DMS153 treated with DMSO at 0.1 percent for 48 hours (cell line): Measurements from ENCODE around the gene MT2A.

Experiments
- DNase-seq: peaks from one replicate; lab custom pipeline; 2025; ENCODE audit not compliant: unreplicated experiment; lab: John Stamatoyannopoulos, UW

The MT2A gene

DNA sequence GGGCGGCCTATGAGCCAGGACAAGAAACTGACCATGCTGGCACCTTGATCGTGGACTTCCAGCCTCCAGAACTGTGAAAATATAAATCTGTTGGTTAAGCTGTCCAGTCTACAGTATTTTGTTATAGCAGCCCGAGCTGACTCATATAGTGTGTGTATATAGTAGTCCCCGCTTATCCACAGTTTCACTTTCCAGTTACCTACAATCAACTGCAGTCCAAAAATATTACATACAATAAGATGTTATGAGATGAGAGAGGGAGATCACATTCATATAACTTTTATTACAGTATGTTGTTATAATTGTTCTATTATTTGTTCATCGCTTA lies 14.1 kb upstream of the MT2A start:
- DNase-seq = no peak

DNA sequence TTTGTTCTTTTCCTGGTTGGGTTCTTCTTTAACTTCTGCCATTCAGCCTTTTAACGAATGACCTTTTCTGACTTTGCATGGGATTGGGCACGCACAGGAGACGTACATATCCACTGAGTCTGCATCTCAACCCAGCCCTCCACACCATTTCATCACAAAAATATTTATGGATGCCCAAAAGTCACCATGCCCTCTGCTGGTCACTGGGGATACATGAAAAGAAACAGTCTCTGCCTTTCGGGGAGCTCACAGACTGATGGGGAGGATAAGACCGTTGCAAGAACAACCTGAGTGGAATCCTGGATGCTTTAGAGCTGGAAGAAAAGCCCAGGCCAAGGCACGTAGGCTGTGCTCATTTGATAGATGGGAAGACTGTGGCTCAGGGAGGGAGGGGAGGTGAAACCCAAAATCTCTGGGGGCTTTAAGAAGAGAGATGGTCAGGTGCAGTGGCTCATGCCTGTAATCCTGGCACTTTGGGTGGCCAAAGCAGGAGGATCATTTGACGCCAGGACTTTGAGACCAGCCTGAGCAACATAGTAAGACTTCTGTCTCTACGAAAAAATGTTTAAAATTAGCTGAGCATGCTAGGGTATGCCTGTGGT lies 7.9 kb upstream of the MT2A start:
- peak; percentile 20 for DNase-seq

DNA sequence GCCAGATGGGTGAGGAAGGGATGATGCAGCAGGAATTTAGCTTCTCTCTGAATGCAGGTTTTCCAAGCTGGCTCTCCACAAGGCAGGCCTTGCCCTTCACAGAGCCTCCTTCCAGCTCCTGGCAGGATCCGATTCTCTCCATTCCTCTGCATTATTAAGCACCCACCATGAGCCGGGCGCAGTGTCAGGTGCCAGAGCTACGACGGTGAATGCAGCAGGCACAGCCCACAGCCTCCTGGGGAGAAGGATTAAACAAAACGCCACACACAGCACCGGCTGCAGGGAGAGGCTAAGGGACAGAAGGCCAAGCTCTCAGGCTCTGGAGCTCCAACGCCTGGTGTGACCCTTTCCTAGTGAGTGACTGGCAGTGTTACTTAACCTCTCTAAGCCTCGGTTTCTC lies 7.1 kb upstream of the MT2A start:
- no peak for DNase-seq

- peak; percentile 24 for DNase-seq
Measured at GRCh38 chr16:56603589-56603988, 4.8 kb upstream of the MT2A start.

DNA sequence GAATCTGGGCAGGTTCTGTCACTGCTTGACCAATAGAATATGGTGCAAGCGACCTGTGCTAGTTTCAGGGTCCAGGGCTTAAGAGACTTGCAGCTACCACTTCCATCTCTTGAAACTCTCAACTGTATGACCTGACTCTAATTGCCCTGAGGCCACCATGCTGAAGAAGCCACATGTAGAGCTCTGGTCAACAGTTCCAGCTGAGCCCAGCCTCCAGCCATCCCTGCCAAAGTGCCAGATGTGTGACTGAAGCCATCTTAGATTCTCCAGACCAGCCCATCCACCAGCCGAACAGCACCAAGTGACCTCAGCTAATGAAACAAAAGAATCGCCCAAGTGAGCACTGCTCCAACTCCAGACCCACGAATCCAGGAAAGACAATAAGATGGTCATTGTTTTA lies 3.4 kb upstream of the MT2A start:
- DNase-seq = no peak

DNA sequence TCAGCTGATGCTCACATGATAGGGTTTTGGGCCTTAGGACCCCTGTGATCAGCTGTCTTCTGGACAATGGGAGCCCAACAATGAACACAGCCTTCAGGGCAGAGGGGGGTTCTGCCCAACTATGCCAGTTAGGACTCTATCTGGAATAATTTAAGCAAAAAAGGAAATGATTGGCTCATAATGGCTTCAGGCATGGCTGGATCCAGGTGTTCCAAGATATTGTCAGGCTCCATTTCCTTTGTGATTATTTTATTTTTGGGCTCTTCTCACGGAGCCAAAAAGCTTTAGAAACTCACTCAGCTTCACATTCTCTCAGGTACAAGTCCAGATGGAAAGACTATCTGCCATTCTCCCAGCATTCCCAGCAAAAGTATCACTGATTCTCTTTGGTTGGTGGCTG lies 2.9 kb upstream of the MT2A start:
- DNase-seq = no peak

- no peak for DNase-seq
Measured at GRCh38 chr16:56606071-56606475, 2.3 kb upstream of the MT2A start.

DNA sequence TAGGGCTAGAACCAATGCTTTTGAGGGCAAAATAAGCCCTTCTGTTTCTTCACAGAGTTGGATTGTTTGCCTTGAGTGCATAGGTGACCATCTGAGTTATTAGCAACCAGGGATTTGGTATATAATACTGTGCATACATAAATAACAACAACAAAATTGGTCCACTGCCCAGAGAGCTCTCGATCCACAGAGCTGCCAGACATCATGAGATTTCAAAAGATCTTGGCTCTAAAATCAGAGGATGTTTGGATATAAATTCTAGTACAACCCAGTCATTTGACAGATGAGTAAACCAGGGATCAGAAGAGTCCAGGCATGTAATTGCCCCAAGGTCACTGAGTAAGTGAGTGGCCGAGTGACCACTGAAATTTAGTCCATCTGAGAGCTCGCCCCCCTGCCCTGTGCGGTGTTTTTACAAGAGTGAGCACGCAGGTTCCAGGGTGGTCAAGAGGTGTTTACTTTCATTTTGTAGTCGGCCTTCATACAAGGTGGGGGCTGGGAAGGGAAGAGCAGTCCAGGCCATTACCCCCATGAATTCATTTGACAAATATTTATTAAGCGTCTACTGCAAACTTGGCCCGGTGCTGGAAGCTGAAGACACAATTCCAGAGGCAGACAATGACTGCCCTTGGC lies 1.8 kb upstream of the MT2A start:
- no peak for DNase-seq

DNA sequence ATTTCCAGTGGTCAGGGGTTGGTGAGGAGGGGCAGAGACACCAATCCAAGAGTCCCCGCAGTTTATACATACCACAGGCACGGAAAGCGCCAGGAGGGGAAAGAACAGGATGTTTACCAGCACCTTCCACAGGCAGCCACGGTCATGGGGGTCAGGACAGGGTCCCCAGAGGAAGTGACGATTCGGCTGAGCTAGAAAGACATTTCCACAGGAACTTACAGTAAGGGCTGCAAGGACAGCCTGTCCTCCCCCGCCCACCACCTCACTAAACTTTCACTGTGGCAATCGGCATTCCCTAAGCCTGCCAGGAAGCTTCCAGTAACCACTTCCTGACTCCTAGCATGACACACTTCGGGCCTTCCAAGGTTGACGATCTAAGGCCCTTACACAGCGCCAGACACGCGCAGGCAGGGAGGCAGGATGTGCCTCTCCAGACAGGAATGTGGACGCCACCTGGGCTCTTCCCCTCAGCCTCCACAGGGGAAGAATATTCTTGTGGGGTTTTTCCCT lies 1.2 kb upstream of the MT2A start:
- peak; percentile 41 for DNase-seq

DNA sequence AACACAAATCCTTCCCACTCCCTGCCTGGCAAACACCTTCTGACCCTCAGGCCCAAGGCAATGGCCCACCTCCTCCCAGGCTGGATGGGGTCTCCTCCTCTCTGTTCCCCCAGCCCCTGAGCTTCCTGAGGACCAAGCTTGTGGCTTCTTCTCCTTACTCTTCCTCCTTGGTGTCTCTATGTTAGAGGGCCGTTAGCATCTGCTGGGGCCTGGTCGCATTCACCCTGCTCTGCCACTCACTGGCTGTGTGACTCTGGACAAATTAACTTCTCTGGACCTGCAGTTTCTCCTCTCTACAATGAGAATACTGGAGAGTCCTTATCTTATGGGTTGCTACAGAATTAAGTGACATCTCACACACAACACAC lies 725 bp upstream of the MT2A start:
- no peak for DNase-seq

- DNase-seq = no peak
Measured at GRCh38 chr16:56608876-56609462, 585 bp downstream of the MT2A start.

- DNase-seq = no peak
Measured at GRCh38 chr16:56609463-56609921, 1.1 kb downstream of the MT2A start.

GRCh38 chr16:56610017-56610608 lies 1.7 kb downstream of the MT2A start:
- DNase-seq = peak; percentile 24

DNA sequence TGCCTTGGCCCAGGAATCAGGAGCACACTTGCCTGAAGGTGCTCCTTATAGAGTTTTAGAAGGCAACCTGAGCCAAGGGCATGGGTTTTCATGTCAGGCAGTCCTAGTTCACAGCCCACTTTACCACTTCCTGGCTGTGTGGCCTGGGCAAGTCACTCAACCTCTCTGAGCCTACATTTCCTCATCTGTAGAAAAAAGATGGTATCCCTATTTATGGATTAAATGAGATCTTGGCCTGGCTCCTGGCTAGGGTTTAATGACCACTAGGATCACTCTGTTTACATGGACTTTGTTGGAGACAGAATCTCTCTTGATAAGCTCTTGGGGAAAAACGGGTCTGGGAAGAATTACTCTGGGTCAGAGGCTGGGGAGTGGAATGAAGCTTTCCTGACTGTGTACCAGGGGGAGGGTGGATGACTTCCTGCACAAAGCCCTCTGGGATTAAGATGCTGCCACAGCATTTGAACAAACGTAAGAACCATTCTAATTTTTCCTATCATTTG lies 2.3 kb downstream of the MT2A start:
- DNase-seq = no peak

- DNase-seq = no peak
Measured at GRCh38 chr16:56611281-56611833, 3.0 kb downstream of the MT2A start.

GRCh38 chr16:56613706-56614105 lies 5.3 kb downstream of the MT2A start:
- DNase-seq = no peak

DNA sequence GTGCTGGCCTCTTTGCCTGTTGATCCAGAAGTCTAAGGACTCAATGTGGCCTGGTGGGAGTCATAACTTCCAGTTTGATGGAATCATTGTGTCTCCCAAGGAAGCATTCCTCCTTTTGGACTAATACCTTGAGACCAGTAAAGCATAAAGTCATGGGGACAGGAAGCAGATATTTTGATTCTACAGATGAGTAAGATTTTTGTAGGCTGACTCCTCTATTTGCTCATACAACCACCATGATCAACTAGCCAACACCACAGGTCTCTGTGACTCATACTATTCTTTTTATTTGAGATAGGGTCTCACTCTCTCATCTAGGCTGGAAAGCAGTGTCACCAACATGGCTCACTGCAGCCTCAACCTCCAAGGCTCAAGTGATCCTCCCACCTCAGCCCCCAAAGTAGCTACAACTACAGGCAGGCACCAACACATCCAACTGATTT lies 6.2 kb downstream of the MT2A start:
- no peak for DNase-seq

GRCh38 chr16:56615353-56615752 lies 7.0 kb downstream of the MT2A start:
- no peak for DNase-seq

- DNase-seq = no peak
Measured at GRCh38 chr16:56616608-56617211, 8.3 kb downstream of the MT2A start.

DNA sequence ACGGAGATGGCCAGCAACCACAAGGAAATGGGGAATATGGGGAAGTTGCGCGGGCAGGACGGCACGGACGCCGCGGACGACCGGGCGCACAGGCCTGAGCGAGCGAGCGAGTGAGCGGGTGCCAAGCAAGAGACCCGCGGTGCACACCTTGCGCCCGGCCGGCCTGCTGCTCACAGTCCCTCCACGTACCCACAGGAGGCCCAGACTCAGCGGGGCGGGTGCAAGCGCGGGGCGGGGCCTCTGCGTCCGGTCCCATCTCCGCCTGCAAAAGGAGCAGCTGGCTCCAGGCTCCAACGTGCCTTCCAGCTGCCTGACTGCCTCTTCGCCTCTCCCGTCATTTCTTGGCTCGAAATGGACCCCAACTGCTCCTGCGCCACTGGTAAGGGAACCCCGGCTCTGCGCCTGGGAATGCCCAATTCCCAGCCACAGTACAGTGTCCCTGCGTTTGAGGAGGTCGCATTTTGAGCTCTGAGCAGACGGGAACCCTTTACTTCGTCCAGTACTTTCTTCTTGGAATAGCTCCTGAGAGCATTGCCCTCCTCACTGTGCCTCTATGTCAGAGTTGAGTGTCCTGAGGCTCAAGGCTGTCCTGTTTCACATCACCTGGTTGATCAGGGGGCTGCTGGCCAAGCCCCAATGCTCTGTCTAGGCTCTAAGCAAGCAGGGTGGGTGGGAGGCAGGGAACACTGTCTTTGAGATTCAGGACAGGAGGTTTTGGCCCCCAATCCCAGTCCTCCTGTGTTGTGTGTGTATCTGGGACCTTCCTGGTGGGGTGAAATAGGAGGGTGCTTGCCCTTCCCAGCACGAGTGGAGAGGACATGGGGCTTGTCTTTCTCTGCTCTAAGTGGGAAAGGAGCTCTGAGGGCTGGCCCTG lies 9.1 kb downstream of the MT2A start:
- peak; percentile 33 for DNase-seq
